A673 (cell line): ENCODE data around the gene YIF1B. TPM values are rescaled to one million over a fixed set of nuclear protein-coding genes. Genes with fewer than 3 reads are reported as not detected.

Experiments
- BruUV-seq: library from RNA; stranded (reverse); fragments of 400-500 nt; replicated peaks from 2 replicates; lab custom pipeline; 2021; lab: Mats Ljungman, UMichigan
- CTCF ChIA-PET: fragments of 300-600 bp; sonication (Branson Sonifier 250); formaldehyde crosslinking; loops from one replicate; lab custom pipeline; 2022; ENCODE audit warnings: antibody characterized with exemption; lab: Charles Lee
- POLR2A ChIA-PET: fragments of 300-600 bp; sonication (Branson Sonifier 250); formaldehyde crosslinking; loops from one replicate; lab custom pipeline; 2022; ENCODE audit warnings: antibody characterized with exemption; ENCODE audit not compliant: low non-redundant PET; lab: Charles Lee
- DNase-seq: peaks from one replicate; pipeline ENCODE4 v3.0.0-alpha.2; 2015; ENCODE audit warnings: low spot score
- H3K27ac ChIP-seq: fragments of 200-600 bp; sonication (generic); 2 replicates; pipeline ENCODE4 v1.5.1; 2016; ENCODE audit warnings: mixed run types, low read depth, mild to moderate bottlenecking, mixed read lengths, antibody characterized with exemption, low read length; ENCODE audit not compliant: poor library complexity, severe bottlenecking
- H3K27me3 ChIP-seq: fragments of 200-600 bp; sonication (generic); replicated peaks from 2 replicates; pipeline ENCODE4 v1.6.1; 2017; ENCODE audit warnings: mixed run types, low read depth, mild to moderate bottlenecking, mixed read lengths, antibody characterized with exemption, low read length; ENCODE audit not compliant: insufficient read depth, poor library complexity
- H3K36me3 ChIP-seq: fragments of 200-600 bp; sonication (generic); 2 replicates; pipeline ENCODE4 v1.6.1; 2016; ENCODE audit warnings: mixed run types, mild to moderate bottlenecking, mixed read lengths, antibody characterized with exemption, low read length; ENCODE audit not compliant: insufficient read depth, poor library complexity, severe bottlenecking
- H3K4me1 ChIP-seq: fragments of 200-600 bp; sonication (generic); 2 replicates; pipeline ENCODE4 v1.6.1; 2017; ENCODE audit warnings: mixed run types, mild to moderate bottlenecking, mixed read lengths, antibody characterized with exemption, low read length; ENCODE audit not compliant: insufficient read depth, poor library complexity, severe bottlenecking
- H3K4me3 ChIP-seq: fragments of 200-600 bp; sonication (generic); 2 replicates; pipeline ENCODE4 v1.5.1; 2016; ENCODE audit warnings: low read depth, mixed run types, mild to moderate bottlenecking, mixed read lengths, low read length; ENCODE audit not compliant: poor library complexity, severe bottlenecking
- H3K9me3 ChIP-seq: fragments of 200-600 bp; sonication (generic); 2 replicates; pipeline ENCODE4 v1.6.1; 2016; ENCODE audit warnings: mixed run types, low read depth, mild to moderate bottlenecking, mixed read lengths, antibody characterized with exemption, low read length; ENCODE audit not compliant: poor library complexity, severe bottlenecking
- EZH2 ChIP-seq: fragments of 200-600 bp; sonication (generic); IDR thresholded peaks from 2 replicates; pipeline ENCODE4 v1.6.1; 2017; ENCODE audit warnings: borderline replicate concordance, low read depth, mild to moderate bottlenecking, mixed read lengths, antibody characterized with exemption, low read length; ENCODE audit not compliant: poor library complexity, severe bottlenecking
- intact Hi-C: fragments of 100-400 bp; cut with micrococcal nuclease; formaldehyde crosslinking; loops from one replicate; pipeline ENCODE4 v1.10.0; 2022; ENCODE audit not compliant: unreplicated experiment
- total RNA-seq: library from RNA; stranded (reverse); gene quantifications from 2 replicates; pipeline ENCODE4 v1.2.3, GENCODE V29; 2021
- TF ChIP-seq, protein P1 (sequence below): fragments of 300-800, 200-600 bp; sonication (generic); conservative IDR thresholded peaks from 2 replicates; pipeline ENCODE4 v1.5.1; 2017; ENCODE audit warnings: low read depth, mild to moderate bottlenecking, antibody characterized with exemption, low read length, moderate library complexity, mixed read lengths

Gene YIF1B
- total RNA-seq, 1 experiment from 2014 or later = 57.6 TPM

DNA sequence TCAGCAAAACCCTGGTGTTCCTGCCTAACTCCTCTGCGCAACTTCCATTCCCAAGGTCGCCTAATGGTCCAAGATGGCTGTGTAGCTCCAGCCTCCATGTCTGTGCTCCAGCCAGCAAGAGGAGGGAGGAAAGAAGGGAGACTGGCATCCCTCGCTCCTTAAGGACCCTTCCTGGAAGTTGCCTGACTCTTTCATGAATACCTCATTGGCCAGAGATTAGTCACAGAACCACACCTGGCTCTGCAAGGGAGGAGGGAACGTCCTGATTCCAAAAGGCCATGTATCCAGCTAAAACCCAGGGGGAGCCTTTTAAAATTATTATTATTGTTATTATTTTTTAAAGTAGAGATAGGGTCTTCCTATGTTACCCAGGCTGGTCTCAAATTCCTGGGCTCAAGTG lies 8.7 kb upstream of the YIF1B start:
- Histone ChIP-seq H3K27ac (no peak overlapping the region), H3K9me3 (no peaks in the 10 kb centered on the region), H3K36me3 (no peaks in the 10 kb centered on the region), H3K4me3 (no peak overlapping the region), H3K27me3 (peaks cover 13% of the 10 kb centered on the region), H3K4me1 (peaks cover 4% of the 10 kb centered on the region)
- TF ChIP-seq, protein P1, sequence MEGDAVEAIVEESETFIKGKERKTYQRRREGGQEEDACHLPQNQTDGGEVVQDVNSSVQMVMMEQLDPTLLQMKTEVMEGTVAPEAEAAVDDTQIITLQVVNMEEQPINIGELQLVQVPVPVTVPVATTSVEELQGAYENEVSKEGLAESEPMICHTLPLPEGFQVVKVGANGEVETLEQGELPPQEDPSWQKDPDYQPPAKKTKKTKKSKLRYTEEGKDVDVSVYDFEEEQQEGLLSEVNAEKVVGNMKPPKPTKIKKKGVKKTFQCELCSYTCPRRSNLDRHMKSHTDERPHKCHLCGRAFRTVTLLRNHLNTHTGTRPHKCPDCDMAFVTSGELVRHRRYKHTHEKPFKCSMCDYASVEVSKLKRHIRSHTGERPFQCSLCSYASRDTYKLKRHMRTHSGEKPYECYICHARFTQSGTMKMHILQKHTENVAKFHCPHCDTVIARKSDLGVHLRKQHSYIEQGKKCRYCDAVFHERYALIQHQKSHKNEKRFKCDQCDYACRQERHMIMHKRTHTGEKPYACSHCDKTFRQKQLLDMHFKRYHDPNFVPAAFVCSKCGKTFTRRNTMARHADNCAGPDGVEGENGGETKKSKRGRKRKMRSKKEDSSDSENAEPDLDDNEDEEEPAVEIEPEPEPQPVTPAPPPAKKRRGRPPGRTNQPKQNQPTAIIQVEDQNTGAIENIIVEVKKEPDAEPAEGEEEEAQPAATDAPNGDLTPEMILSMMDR = no peak
- no peak for TF ChIP-seq EZH2
- no TSS peak for BruUV-seq
- intact Hi-C loops = no loop called here
- ChIA-PET CTCF (no interaction called here), POLR2A (no interaction called here)
- DNase-seq = no peak

DNA sequence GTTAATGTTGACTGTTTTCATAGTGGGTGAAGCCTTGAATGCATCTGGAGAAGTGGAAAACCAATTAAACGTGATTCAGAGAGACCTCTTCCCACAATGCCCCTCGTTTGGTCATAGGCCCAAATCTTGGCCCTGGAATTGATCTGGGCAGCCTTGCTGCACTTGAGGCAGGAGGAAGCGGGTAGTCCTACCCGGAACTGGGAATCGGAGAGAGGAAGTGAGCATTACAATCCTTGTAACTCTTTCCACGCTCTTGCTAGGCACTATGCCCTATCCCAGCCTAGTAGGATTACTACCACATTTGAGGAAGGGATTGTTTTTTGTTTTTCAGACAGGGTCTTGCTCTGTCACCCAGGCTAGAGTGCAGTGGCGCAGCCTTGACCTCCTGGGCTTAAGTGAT lies 7.5 kb upstream of the YIF1B start:
- DNase-seq = no peak
- CTCF ChIA-PET = no interaction called here
- intact Hi-C loops = no loop called here
- Histone ChIP-seq H3K4me3 (no peak overlapping the region), H3K27me3 (peaks cover 24% of the 10 kb centered on the region), H3K9me3 (no peaks in the 10 kb centered on the region), H3K4me1 (peaks cover 4% of the 10 kb centered on the region), H3K27ac (no peak overlapping the region), H3K36me3 (no peaks in the 10 kb centered on the region)
- POLR2A ChIA-PET = no interaction called here
- no TSS peak for BruUV-seq
- TF ChIP-seq EZH2 = no peak
- TF ChIP-seq, protein P1 = no peak

DNA sequence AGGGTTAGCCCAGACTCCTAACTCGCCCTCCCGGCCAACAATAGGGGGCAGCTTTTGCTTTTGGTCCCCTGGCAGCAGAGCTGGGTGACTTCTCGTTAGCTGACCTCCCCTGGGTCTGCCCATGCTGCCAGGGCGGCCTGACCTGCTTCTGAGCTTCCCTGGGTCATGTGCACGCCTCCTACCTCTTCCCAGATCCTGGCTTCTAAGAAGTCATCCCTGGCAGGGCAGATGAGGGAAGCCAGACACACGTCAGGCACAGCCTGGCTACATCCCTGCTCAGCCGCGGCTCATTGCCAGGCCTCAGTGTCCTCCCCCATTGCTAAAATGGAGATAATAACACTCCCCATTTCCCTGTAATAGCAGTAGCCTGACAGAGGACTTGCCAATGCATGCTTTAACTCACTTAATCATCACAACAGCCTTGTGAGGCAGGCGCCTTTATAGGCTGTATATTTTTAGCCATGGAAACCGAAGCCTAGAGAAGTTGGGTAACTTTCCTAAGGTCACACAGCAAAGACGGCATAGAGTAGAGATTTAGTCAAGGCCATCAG lies 6.0 kb upstream of the YIF1B start:
- H3K4me3 ChIP-seq = no peak overlapping the region
- POLR2A ChIA-PET = no interaction called here

More for the DNA sequence above, 6.0 kb upstream of the YIF1B start:
- Histone ChIP-seq H3K9me3 (no peaks in the 10 kb centered on the region), H3K4me1 (peaks cover 4% of the 10 kb centered on the region), H3K27me3 (peaks cover 24% of the 10 kb centered on the region), H3K27ac (no peak overlapping the region), H3K36me3 (no peaks in the 10 kb centered on the region)
- no TSS peak for BruUV-seq
- DNase-seq = no peak
- no peak for TF ChIP-seq EZH2
- TF ChIP-seq, protein P1 = no peak
- intact Hi-C loops = no loop called here
- CTCF ChIA-PET = no interaction called here
